Cardiac muscle cell (in vitro differentiated cells and primary cell): ENCODE measurements around the gene COPZ1. TPM values are rescaled to one million over a fixed set of nuclear protein-coding genes. Genes with fewer than 3 reads are reported as not detected.

Experiments used
- DNase-seq, 2 donors: peaks; one replicate each; pipeline versions ENCODE4 v3.0.0 to v3.0.0-alpha.2; 2010 to 2017; ENCODE audit warnings: low read depth in 1 of 2, low spot score in 1 of 2
- H3K27ac ChIP-seq: fragments of 200-600 bp; sonication (generic); 2 replicates; pipeline ENCODE4 v1.5.1; 2016
- H3K27me3 ChIP-seq: fragments of 200-600 bp; sonication (generic); 2 replicates; pipeline ENCODE4 v1.6.0; 2016; ENCODE audit warnings: control low read depth
- H3K36me3 ChIP-seq: fragments of 200-600 bp; sonication (generic); 2 replicates; pipeline ENCODE4 v1.5.1; 2016; ENCODE audit warnings: control low read depth
- H3K4me1 ChIP-seq: fragments of 200-600 bp; sonication (generic); 2 replicates; pipeline ENCODE4 v1.8.1; 2017; ENCODE audit warnings: low read depth, mild to moderate bottlenecking, mixed run types
- H3K4me3 ChIP-seq: fragments of 200-600 bp; sonication (generic); 2 replicates; pipeline ENCODE4 v1.5.1; 2016; ENCODE audit warnings: mild to moderate bottlenecking
- H3K9me3 ChIP-seq: fragments of 200-600 bp; sonication (generic); 2 replicates; pipeline ENCODE4 v1.5.1; 2017; ENCODE audit warnings: low read depth, mild to moderate bottlenecking, control low read depth
- CTCF ChIP-seq: IDR thresholded peaks from 2 replicates; pipeline ENCODE4 v1.5.1; 2012; ENCODE audit warnings: low read depth, mild to moderate bottlenecking, low read length
- polyA plus RNA-seq: library from polyadenylated mRNA; unstranded; fragments of >200 nt; fragmentation: Nextera tagmentation; extraction: Ambion mirVana; gene quantifications from 2 replicates; pipeline ENCODE4 v1.2.1, GENCODE V29; 2016
- total RNA-seq: library from RNA; depleted of rRNA; stranded (reverse); fragments of >200 nt; gene quantifications from 2 replicates; pipeline ENCODE4 v1.2.3, GENCODE V29; 2016

The COPZ1 gene
- total and polyA plus RNA-seq, 2 experiments from 2014 or later, result 152 to 213 TPM

- Histone ChIP-seq H3K27ac (peak overlapping the region; percentile 71), H3K36me3 (no peaks in the 10 kb centered on the region), H3K4me1 (peaks cover 14% of the 10 kb centered on the region), H3K9me3 (no peaks in the 10 kb centered on the region), H3K4me3 (no peak overlapping the region), H3K27me3 (no peaks in the 10 kb centered on the region)
- no peak for TF ChIP-seq CTCF
- DNase-seq, result no peak
These were observed 4.8 kb downstream of the COPZ1 start for GRCh38 chr12:54329759-54330158.

- TF ChIP-seq CTCF, result no peak
- DNase-seq, result no peak
- Histone ChIP-seq H3K4me1 (peaks cover 14% of the 10 kb centered on the region), H3K27ac (peak overlapping the region; percentile 71), H3K27me3 (no peaks in the 10 kb centered on the region), H3K9me3 (no peaks in the 10 kb centered on the region), H3K4me3 (no peak overlapping the region), H3K36me3 (no peaks in the 10 kb centered on the region)
These were observed 5.5 kb downstream of the COPZ1 start for GRCh38 chr12:54330442-54330841.

- Histone ChIP-seq H3K27ac (no peak overlapping the region), H3K4me3 (no peak overlapping the region), H3K36me3 (no peaks in the 10 kb centered on the region), H3K4me1 (peaks cover 14% of the 10 kb centered on the region), H3K9me3 (no peaks in the 10 kb centered on the region), H3K27me3 (no peaks in the 10 kb centered on the region)
- no peak for TF ChIP-seq CTCF
- DNase-seq, result no peak
These were observed 6.5 kb downstream of the COPZ1 start for GRCh38 chr12:54331461-54331860.

- no peak overlapping the region for H3K4me3 ChIP-seq
- H3K4me1 ChIP-seq, result peaks cover 28% of the 10 kb centered on the region
- no peaks in the 10 kb centered on the region for H3K9me3 ChIP-seq
- no peak for TF ChIP-seq CTCF
- no peak overlapping the region for H3K27ac ChIP-seq
- H3K36me3 ChIP-seq, result no peaks in the 10 kb centered on the region
- DNase-seq, result no peak
- H3K27me3 ChIP-seq, result no peaks in the 10 kb centered on the region
These were observed 8.6 kb downstream of the COPZ1 start for GRCh38 chr12:54333420-54334034.

- Histone ChIP-seq H3K9me3 (no peaks in the 10 kb centered on the region), H3K27ac (peak overlapping the region; percentile 93), H3K36me3 (peaks cover 4% of the 10 kb centered on the region), H3K4me1 (peaks cover 46% of the 10 kb centered on the region), H3K27me3 (no peaks in the 10 kb centered on the region), H3K4me3 (no peak overlapping the region)
- no peak for TF ChIP-seq CTCF
- DNase-seq, result peak in 1 of 2 donors; percentile 61
These were observed 12.4 kb downstream of the COPZ1 start for GRCh38 chr12:54337280-54337842.
